B cell (primary cell): ENCODE results near the gene MRTO4. TPM values are rescaled to one million over a fixed set of nuclear protein-coding genes. Genes with fewer than 3 reads are reported as not detected.
"Not testable (repeated sequence)": the region's sequence is repeated elsewhere in the genome, so short reads cannot be mapped to it uniquely, and the experiment has no call there.

Experiments used
- ATAC-seq: fragments of 200-7000 bp; cut with Tn5 transposase; one replicate; pipeline ENCODE4 v1.10.0; 2021; ENCODE audit warnings: low read depth, mild to moderate bottlenecking, moderate number of reproducible peaks, moderate library complexity
- CTCF ChIA-PET: fragments of 350-600 bp; sonication (Branson Sonifier 250); formaldehyde crosslinking; loops from one replicate; lab custom pipeline; 2021; ENCODE audit warnings: antibody characterized with exemption, inconsistent platforms; lab: Charles Lee
- POLR2A ChIA-PET: fragments of 350-600 bp; sonication (Branson Sonifier 250); formaldehyde crosslinking; loops from one replicate; lab custom pipeline; 2021; ENCODE audit warnings: antibody characterized with exemption; lab: Charles Lee
- DNase-seq: peaks from one replicate; pipeline ENCODE4 v3.0.0; 2013
- H2AFZ ChIP-seq: 2 replicates; pipeline ENCODE4 v1.6.1; 2012; ENCODE audit warnings: mild to moderate bottlenecking, low read depth, low read length; ENCODE audit not compliant: insufficient read depth, poor library complexity, severe bottlenecking
- H3K27ac ChIP-seq, 2 donors: 1 replicate in 1 of 2; 2 replicates in 1 of 2; pipeline ENCODE4 v1.5.1; 2012 to 2013; ENCODE audit warnings: low read length in 2 of 2, mild to moderate bottlenecking in 2 of 2, moderate library complexity in 1 of 2
- H3K27me3 ChIP-seq, 4 experiments: fragments of 200-600 bp in 1 of 4; sonication (generic) in 1 of 4; replicated peaks in 1 of 4; 1 replicate in 2 of 4; 2 replicates in 2 of 4; pipeline versions ENCODE4 v1.6.1 to v1.7.0; 2013 to 2016; ENCODE audit warnings: low read length in 3 of 4, mild to moderate bottlenecking in 2 of 4, mixed read lengths in 1 of 4, moderate library complexity in 1 of 4; ENCODE audit not compliant: insufficient read depth in 4 of 4, control insufficient read depth in 3 of 4; ENCODE audit errors: control extremely low read depth in 1 of 4
- H3K36me3 ChIP-seq, 2 experiments: replicated peaks in 1 of 2; 1 replicate in 1 of 2; 2 replicates in 1 of 2; pipeline versions ENCODE4 v1.6.1 to v1.7.1; 2013; ENCODE audit warnings: low read length in 1 of 2; ENCODE audit not compliant: insufficient read depth in 2 of 2, control insufficient read depth in 1 of 2; ENCODE audit errors: control extremely low read depth in 1 of 2, extremely low read depth in 1 of 2
- H3K4me1 ChIP-seq, 2 donors: fragments of 200-600 bp in 1 of 2; sonication (generic) in 1 of 2; 1 replicate in 1 of 2; 2 replicates in 1 of 2; pipeline versions ENCODE4 v1.5.1 to v1.6.1; 2013 to 2017; ENCODE audit warnings: low read length in 2 of 2; ENCODE audit not compliant: control insufficient read depth in 2 of 2, insufficient read depth in 2 of 2
- H3K4me2 ChIP-seq: replicated peaks from 2 replicates; pipeline ENCODE3; 2012; ENCODE audit warnings: mild to moderate bottlenecking, low read depth, low read length; ENCODE audit not compliant: poor library complexity, severe bottlenecking
- H3K4me3 ChIP-seq, 5 experiments: fragments of 200-600 bp in 1 of 5; sonication (generic) in 1 of 5; 1 replicate in 3 of 5; 2 replicates in 2 of 5; pipeline versions ENCODE4 v1.5.1 to v1.7.0; 2011 to 2016; ENCODE audit warnings: low read length in 4 of 5, mild to moderate bottlenecking in 4 of 5, low read depth in 2 of 5, control low read depth in 1 of 5, moderate library complexity in 1 of 5; ENCODE audit not compliant: insufficient read depth in 1 of 5; ENCODE audit errors: control extremely low read depth in 1 of 5, extremely low read depth in 1 of 5
- H3K79me2 ChIP-seq: fragments of 200-600 bp; sonication (generic); one replicate; pipeline ENCODE4 v1.6.0; 2016; ENCODE audit warnings: low read length; ENCODE audit not compliant: control insufficient read depth, insufficient read depth
- H3K9ac ChIP-seq: fragments of 200-600 bp; sonication (generic); 2 replicates; pipeline ENCODE4 v1.6.1; 2017; ENCODE audit warnings: mild to moderate bottlenecking, low read length, moderate library complexity
- H3K9me3 ChIP-seq, 3 donors: one replicate each; pipeline versions ENCODE4 v1.6.1 to v1.7.1; 2013; ENCODE audit warnings: low read length in 2 of 3; ENCODE audit not compliant: control insufficient read depth in 2 of 3, insufficient read depth in 1 of 3; ENCODE audit errors: control extremely low read depth in 1 of 3
- H4K20me1 ChIP-seq: 2 replicates; pipeline ENCODE4 v1.6.0; 2012; ENCODE audit warnings: mild to moderate bottlenecking, low read length; ENCODE audit not compliant: insufficient read depth, control insufficient read depth, poor library complexity, severe bottlenecking
- H3K27ac Mint-ChIP-seq: one replicate; pipeline ENCODE4 v1.8.0; 2021; ENCODE audit warnings: mixed read lengths
- H3K27me3 Mint-ChIP-seq: one replicate; pipeline ENCODE4 v1.8.0; 2021; ENCODE audit warnings: mixed read lengths
- H3K4me1 Mint-ChIP-seq: one replicate; pipeline ENCODE4 v1.8.0; 2021; ENCODE audit warnings: mixed read lengths
- H3K4me3 Mint-ChIP-seq: one replicate; pipeline ENCODE4 v1.8.0; 2021; ENCODE audit warnings: mixed read lengths
- H3K9me3 Mint-ChIP-seq: one replicate; pipeline ENCODE4 v1.8.0; 2022; ENCODE audit warnings: mixed read lengths; ENCODE audit not compliant: insufficient read depth
- CTCF ChIP-seq: fragments of 200-600 bp; IDR thresholded peaks from one replicate; pipeline ENCODE4 v1.8.0; 2022; ENCODE audit warnings: antibody characterized with exemption, mild to moderate bottlenecking
- EZH2 ChIP-seq: IDR thresholded peaks from 2 replicates; pipeline ENCODE4 v1.6.1; 2012; ENCODE audit warnings: borderline replicate concordance, low read depth, mild to moderate bottlenecking, moderate library complexity, low read length; ENCODE audit not compliant: insufficient read depth, poor library complexity, severe bottlenecking
- WGBS: methylation state at CpG from one replicate; pipeline ENCODE4 v1.1.5; 2013; ENCODE audit warnings: missing lambda C conversion rate; ENCODE audit not compliant: insufficient coverage; 5-methylcytosine and 5-hydroxymethylcytosine counted together
- intact Hi-C: fragments of 100-400 bp; cut with micrococcal nuclease; formaldehyde crosslinking; loops from one replicate; pipeline ENCODE4 v1.10.0; 2022
- polyA plus RNA-seq: library from polyadenylated mRNA; depleted of rRNA; stranded (reverse); fragments of >200 nt; gene quantifications from 2 replicates; pipeline ENCODE4 v1.2.3, GENCODE V29; 2012
- total RNA-seq, 2 donors: library from RNA; stranded (reverse); fragments of 120-200 nt in 1 of 2; gene quantifications; 1 replicate in 1 of 2; 2 replicates in 1 of 2; pipeline versions ENCODE4 v1.2.3 to v1.2.4, GENCODE V29; 2013 to 2022

Gene MRTO4
- total and polyA plus RNA-seq, 2 donors (not counting 1 experiment from before 2014, with no cell fraction given), result 10.6 to 28.1 TPM

- Histone ChIP-seq H3K4me1 (peaks cover 5 to 6% of the 10 kb centered on the region in 2 donors), H4K20me1 (no peaks in the 10 kb centered on the region), H3K4me3 (no peak overlapping the region), H3K9me3 (peaks cover 0 to 19% (median 0%) of the 10 kb centered on the region in 3 donors), H3K4me2 (no peak overlapping the region), H3K27me3 (peaks cover 0 to 8% (median 4%) of the 10 kb centered on the region in 4 experiments), H3K36me3 (no peaks in the 10 kb centered on the region), H3K9ac (no peak overlapping the region), H2AFZ (no peak overlapping the region), H3K27ac (no peak overlapping the region), H3K79me2 (no peaks in the 10 kb centered on the region)
- TF ChIP-seq EZH2 (no peak), CTCF (no peak)
- Mint-ChIP-seq H3K9me3 (no peaks in the 10 kb centered on the region), H3K4me1 (peaks cover 7% of the 10 kb centered on the region), H3K4me3 (peak overlapping the region; percentile 75), H3K27me3 (peaks cover 12% of the 10 kb centered on the region), H3K27ac (peak overlapping the region; percentile 37)
- 95% methylated on average over 12 of the region's 13 CpGs for WGBS
- intact Hi-C loops, result loop anchor here (1.0 kb wide), 1 partner anchor 25 kb away; the partner anchor contains the start of genes AKR7A2 and SLC66A1
- ChIA-PET CTCF (interaction anchor here (1.1 kb wide), 1 partner anchor 25 kb away, joined by 3 read pairs; the partner anchor contains the start of gene SLC66A1), POLR2A (no interaction called here)
- ATAC-seq (no peak), DNase-seq (no peak)
Observed at GRCh38 chr1:19287436-19288185, 36.0 kb downstream of the MRTO4 start.

- not testable (repeated sequence) for H3K9me3 Mint-ChIP-seq, H3K27ac ChIP-seq, H3K4me1 ChIP-seq, H3K4me1 Mint-ChIP-seq, H3K27me3 ChIP-seq, H4K20me1 ChIP-seq, H3K79me2 ChIP-seq, H3K36me3 ChIP-seq
- Histone ChIP-seq H3K4me3 (peak within 1 kb of the TSS in 4 of 5 experiments; percentile 24 to 55 (median 46)), H3K4me2 (peak within 1 kb of the TSS; percentile 72), H3K9ac (peak within 1 kb of the TSS; percentile 52), H3K9me3 (peaks cover 0 to 23% (median 3%) of the 10 kb centered on the region in 3 donors), H2AFZ (peak within 1 kb of the TSS; percentile 61)
- intact Hi-C loops, result loop anchor here (1.0 kb wide), 1 partner anchor 24 kb away; the partner anchor contains the start of genes AKR7A2 and SLC66A1
- Mint-ChIP-seq H3K27ac (peak within 1 kb of the TSS; percentile 37), H3K4me3 (peak within 1 kb of the TSS; percentile 75), H3K27me3 (peaks cover 12% of the 10 kb centered on the region)
- CTCF ChIA-PET, result interaction anchor here (1.1 kb wide), 1 partner anchor 24 kb away, joined by 3 read pairs; the partner anchor contains the start of gene SLC66A1
- WGBS, result 24% methylated on average over 50 of the region's 82 CpGs
- DNase-seq, result peak; percentile 62
- POLR2A ChIA-PET, result interaction anchor here (0.5 kb wide), 1 partner anchor 14 kb away, joined by 3 read pairs; no protein-coding TSS in a partner anchor
- ATAC-seq, result peak; percentile 97
Observed at GRCh38 chr1:19288324-19289241, 37.0 kb downstream of the MRTO4 start, which contains the start of gene AKR7A3. Gene AKR7A3 (minus strand): TSS chr1:19288770. CDS start chr1:19288709, 61 bp downstream.
